ENCODE data around the gene LRMDA.

Gene LRMDA

DNA sequence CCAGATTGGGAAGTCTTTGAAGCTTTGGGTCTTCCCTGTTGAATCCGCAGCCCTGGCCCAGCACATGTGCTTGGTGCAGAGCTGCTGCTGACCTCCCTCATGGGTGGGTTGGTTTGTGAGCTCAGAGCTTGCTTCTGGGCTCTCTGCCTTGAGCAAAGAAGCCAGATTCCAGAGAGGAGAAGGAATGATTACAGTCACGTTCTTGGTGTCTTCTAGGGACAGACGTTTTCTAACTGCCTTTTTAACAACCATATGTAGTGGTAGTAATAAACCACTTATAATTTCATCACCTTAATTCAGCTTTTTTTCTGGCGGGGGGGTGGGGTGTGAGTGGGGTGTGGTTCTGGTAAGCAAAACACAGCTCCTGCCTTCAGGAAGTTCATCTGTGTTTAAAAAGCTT is 39.5 kb downstream of the LRMDA start:
- DNase-seq (ENCODE audit: low read depth in 1 of 2, low spot score in 1 of 2) = no peak

DNA sequence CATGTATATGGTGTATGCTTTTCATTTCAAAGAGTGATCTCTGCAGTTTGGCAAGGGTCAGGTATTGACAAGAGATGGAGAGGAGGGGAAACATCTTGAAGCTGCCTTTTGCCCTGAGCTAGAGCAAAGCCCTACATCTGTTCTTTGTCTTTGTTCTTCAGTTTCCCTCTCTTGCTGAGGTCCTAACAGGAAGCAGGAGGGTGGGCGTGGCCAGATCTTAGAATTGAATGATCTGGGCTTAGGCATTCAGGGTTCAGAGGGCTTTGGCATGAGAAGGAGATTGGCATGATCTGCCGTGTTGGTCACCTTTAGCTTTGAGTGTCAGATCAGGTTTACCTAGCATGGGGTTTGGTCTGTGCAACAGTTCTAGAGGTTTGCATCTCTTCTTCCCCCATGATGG is 41.3 kb downstream of the LRMDA start:
- DNase-seq (ENCODE audit: low read depth in 1 of 2, low spot score in 1 of 2) = no peak

DNA sequence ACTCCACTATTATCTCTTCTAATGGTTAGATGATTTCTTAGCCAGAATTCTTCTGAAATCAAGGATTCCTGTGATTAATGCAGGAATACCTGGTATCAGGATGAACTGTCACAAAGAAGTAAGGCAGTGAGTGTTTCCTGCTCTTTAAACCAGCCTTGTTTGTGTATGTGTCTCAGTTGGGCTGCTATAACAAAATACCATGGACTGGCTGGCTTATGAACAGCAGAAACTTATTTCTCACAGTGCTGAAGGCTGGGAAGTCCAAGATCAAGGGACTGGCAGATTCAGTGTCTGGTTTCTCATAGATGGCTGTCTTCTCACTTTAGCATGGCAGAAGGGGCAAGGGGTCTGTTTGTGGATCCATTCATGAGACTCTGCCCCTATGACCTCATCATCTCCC is 42.7 kb downstream of the LRMDA start:
- DNase-seq (ENCODE audit: low read depth in 1 of 2, low spot score in 1 of 2) = no peak

DNA sequence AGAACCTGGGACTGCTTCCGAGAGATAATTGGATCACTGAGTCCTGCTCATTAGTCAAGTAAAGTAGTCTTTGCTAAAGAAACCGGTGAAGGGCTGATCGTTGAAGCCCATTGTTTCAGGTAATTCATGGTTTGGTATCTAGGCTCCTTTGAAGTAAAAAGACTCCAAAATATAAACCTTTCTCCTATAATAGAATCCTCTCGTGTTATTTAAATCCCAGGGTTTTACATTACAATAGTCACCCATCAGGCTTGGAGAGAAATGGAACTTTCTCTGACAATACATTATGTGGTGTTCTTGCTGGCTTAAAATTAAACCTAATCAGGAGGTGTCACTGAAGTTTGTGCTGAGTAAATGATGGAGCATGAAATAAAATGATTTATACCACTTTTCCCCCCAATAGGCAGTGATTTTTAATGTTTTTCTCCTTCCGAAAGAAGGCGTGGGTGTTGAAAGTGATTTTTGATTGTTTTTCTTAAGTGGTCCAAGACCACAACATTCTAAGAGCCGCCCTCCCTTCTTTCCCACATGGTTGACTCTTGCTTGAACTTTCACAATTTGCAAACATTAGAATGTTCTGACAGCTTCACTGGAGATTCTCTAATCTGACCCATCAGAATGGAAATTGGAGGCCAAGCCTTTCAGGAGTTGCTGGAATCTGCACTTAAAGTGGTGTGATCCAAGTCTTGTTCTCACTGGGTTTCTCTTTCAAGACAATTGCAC is 44.2 kb downstream of the LRMDA start:
- no peak for DNase-seq (ENCODE audit: low read depth in 1 of 2, low spot score in 1 of 2)

DNA sequence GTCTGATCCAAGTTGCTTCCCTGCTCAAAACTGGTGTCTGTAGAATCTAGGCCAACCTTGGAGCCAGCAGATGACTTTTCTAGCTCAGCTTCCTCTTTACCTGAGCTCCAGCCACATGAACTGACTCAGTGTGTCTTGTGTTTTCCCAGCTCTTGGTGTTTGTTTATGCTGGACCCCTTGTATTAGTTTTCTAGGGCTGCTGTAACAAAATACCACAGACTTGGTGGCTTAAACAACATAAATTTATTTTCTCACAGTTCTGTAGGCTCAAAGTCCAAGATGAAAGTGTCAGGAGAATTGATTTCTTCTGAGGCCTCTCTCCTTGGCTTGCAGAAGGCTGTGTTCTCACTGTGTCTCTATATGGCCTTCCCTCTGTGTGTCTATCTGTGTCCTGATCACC is 45.1 kb downstream of the LRMDA start:
- no peak for DNase-seq (ENCODE audit: low read depth in 1 of 2, low spot score in 1 of 2)

DNA sequence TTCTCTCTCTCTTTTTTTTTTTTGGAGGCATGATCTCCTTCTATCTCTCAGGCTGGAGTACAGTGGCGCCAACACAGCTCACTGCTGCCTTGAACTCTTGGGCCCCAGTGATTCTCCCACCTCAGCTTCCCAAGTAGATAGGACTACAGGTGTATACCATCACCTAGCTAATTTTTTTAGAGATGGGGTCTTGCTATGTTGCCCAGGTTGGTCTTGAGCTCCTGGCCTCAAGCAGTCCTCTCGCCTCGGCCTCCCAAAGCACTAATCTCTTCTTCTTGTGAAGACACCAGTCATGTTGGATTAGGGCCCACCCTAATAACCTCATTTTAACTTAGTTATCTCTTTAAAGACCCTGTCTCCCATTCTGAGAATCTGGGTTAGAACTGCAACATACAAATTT is 45.6 kb downstream of the LRMDA start:
- no peak for DNase-seq (ENCODE audit: low read depth in 1 of 2, low spot score in 1 of 2)

DNA sequence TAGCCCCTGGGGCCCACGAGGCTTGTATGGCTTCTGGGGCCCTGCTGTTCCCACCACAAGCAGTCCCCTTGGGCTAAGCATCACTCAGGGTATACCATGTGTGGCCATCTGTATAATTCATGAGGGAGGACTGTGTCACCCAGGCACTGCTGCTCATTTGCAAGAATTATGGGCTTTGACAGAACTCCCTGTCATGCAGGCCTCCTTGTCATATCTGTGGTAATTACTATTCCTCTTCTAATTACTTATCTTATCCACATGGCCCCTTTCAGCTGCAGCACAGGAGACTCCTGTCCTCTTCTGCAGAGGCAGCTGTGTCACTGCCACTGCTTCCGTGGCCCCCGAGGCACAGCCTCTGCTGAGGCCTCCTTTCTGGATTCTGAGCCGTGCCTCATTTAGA is 46.3 kb downstream of the LRMDA start:
- DNase-seq (ENCODE audit: low read depth in 1 of 2, low spot score in 1 of 2) = no peak

DNA sequence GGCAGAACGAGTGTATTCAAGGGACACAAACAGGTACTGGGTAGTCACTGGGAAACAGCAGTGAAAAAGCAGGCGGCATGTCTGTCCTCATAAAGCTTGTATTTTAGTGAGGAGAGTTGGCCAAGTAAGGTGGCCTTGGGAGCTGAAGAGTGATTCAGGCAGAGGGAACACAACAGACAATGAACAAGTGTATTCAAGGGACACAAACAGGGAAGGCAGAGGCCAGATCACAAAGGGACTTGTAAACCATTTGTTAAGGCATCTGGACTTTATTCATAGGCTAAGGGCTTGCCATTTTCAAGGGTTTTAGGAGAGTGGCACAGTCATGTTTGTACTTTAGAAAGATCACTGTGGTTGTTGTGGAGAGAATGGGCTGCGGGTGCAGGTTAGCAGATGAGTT is 49.0 kb downstream of the LRMDA start:
- DNase-seq (ENCODE audit: low read depth in 1 of 2, low spot score in 1 of 2) = no peak

DNA sequence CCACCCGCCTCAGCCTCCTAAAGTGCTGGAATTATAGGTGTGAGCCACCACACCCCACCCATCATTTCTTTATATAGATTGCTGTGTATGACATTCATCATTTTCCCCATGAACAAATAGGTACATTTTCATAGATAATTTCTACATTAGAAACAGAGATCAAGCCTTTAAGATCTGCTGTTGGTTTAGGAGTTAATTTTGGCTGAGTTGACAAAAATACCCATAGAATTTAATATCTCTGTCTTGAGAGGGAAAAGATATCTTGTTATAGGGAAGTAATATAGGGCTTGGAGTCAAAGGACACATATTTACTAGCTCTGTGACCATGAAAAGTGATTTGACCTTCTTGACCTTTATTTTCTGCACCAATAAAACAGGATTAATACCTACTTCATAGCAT is 51.8 kb downstream of the LRMDA start:
- no peak for DNase-seq (ENCODE audit: low read depth in 1 of 2, low spot score in 1 of 2)

DNA sequence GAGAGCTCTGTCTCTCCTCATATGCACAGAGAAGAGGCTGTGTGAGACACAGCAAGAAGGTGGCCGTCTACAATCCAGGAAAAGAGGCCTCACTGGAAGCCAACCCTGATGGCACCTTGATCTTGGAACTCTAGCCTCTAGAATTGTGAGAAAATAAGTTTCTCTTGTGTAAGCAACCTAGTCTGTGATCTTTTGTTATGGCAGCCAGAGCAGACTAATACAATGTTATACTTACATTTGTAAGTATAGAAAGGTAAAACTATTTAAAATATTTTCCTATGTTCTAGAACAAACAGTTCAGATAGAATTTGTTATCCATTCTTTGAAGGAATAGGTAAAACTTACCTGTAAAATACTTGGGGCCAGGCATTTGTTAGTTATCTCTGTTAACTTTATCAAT is 53.3 kb downstream of the LRMDA start:
- no peak for DNase-seq (ENCODE audit: low read depth in 1 of 2, low spot score in 1 of 2)

DNA sequence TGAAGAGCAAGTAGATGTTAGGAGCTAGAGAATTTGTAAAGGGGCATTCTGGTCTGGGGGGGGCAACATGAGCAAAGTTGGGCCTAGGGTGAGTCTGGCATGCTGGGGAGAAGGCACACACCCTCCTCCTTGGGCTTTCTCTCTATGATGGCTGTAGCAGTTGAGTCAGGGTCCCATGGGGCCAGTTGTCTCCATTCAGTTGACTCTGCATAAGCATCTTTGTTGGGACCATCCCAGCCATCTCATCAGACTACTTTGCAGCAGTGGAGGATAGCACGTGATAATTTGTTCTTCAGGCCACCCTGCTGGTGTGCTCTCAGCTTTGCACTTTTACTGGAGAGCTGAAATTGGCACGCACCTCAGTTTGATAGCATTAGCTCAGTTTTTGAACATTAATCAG is 55.2 kb downstream of the LRMDA start:
- no peak for DNase-seq (ENCODE audit: low read depth in 1 of 2, low spot score in 1 of 2)

DNA sequence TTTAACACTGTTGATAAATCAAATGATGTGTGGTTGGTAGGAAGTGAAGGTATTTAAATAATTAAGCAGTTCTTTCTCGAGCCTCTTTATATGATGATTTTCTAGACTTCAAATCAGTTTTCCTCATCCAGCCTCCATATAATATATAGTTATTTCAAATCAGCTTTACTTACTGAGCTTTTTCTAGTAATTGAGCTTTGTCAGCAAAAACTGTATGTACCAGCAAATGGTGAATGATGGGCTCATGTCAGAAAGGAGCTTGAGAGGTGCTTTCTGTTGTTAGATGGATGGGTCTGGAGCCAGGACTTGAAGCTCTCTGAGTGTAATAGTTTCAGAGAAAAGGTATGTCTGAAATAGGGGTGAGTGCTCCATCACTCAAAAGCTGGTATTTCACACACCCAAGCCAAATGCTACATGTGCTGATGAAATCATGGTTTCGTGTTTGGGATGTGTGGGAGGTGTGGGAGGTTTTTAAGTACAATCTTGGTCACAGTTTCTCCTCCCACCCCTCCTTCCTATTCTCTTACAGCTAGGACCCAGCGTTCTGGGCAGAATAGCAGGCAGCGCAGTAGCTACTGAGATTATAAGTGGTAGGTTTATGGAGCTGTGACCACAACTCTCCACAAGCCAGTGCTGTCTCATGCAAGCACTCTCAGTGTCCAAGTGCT is 55.8 kb downstream of the LRMDA start:
- DNase-seq (ENCODE audit: low read depth in 1 of 2, low spot score in 1 of 2) = no peak

DNA sequence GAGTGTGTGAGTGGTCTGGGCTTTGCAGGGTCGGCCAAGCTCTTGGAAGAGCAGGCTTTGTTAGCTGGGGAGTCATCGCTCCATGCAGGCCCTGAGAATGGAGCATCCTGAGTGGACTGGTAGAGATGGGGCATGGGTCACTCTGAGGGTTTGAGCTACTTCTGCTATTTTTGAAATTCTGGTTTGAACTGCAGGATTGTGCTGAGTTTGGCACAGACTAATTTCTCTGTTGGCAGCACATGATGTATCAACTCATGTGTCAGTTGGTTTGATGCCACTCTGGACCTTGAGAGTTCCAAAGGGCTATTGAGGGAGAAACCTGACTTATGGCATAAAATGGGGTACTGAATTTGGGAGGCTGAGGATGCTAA is 56.3 kb downstream of the LRMDA start:
- no peak for DNase-seq (ENCODE audit: low read depth in 1 of 2, low spot score in 1 of 2)

DNA sequence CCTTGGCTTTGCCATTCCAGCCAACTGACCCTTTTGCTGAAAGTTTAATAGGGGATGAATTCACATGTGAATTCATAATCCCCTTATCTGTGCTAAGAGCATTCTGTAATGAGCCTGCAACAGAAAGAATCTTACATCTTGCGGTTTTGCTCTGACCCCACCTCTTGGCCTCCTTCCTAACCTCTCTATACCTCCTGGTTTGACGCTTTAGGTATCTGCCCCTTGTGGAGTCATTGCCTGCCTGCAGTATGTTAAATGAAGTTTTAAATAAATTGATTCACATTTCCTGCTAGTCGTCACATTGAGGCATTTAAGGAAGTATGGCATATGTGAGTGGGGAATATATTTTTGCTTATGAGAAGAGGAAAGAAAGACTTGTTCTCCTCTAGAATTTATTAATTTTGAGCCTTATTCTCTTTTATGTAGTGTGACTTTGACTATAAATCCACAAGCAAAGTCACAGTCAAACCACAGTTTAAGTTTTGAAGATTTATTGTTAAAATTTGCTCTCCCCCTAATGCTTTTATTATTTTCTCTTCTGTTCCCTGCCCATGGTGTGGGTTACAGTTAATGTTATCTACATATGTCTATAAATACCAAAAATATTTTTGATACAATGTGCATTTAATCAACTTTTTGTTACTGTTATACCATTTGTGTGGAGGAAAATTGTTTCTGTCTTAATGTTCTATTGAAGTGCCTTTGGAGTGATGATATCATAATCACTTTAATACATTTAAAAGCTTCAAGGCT is 60.9 kb downstream of the LRMDA start:
- no peak for DNase-seq (ENCODE audit: low read depth in 1 of 2, low spot score in 1 of 2)

DNA sequence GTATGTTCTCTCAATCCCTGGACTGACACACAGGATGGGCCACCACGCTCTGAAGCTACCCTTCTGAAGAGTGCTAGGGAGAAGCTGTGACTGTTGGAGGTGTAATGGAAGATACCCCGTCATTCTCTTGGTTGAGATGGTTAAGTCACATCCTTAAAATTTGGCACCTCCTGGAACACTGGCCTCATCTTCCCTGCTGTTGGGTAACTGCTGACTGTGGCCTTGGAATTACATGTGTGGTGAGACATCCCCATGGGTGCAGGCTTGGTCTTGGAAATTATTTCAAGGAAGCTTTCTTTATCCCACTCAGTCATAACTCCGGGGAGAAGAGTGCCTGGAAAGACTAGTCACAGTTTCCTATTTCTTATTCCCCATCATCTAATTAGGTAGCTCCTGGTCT is 62.0 kb downstream of the LRMDA start:
- DNase-seq (ENCODE audit: low read depth in 1 of 2, low spot score in 1 of 2) = no peak

DNA sequence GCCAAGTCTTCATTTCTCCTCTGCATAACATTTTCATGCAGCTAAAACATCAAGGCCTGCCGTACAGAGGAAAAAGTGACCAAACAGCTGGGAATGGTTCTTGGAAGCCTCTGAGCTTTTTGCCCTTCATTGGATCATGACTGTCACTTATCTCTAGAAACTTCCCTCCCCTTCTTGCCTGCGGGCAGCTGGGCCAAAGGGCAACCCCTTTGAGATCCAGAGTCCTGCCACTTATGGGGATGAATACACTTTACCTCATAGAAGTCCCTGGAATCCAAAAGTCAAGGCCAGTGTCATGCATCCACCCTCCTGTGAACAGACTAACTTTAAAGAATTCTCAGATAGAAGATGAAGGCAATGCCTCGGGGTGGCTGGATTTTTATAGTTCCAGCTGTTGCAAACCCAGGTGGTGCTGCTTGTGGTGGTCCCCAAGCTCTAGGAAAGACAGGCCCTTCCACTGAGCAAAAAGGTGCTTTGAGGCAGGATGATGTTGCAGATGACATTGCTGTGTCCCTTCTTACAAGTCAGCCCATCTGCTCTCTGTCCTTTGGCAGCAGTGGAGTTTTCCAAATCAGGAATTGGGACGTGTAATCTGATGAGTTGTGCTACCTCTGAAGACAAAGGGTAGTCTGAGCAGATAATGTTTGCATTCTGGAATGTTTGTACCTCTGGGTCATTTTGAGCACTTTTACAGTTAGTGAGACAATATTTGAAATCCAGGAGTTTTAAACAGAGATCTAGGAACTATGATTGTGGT is 64.2 kb downstream of the LRMDA start:
- no peak for DNase-seq (ENCODE audit: low read depth in 1 of 2, low spot score in 1 of 2)

DNA sequence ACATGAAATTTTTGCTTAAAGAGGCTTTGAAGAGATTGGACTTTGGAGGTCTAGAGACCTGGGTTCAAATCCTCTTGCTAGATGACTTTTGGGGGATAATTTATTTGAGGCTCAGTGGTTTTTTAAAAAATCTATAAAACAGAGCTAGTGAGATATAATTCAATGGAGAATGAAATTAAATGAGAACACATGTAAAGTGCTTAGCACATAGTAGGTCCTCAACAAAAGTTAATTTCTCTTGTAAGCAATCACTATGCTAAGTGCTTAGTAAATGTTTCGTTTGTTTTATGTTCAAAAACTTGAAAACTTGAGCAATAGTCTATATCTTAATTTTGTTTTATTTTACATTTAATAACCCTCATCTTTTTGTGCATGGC is 64.8 kb downstream of the LRMDA start:
- DNase-seq (ENCODE audit: low read depth in 1 of 2, low spot score in 1 of 2) = no peak

DNA sequence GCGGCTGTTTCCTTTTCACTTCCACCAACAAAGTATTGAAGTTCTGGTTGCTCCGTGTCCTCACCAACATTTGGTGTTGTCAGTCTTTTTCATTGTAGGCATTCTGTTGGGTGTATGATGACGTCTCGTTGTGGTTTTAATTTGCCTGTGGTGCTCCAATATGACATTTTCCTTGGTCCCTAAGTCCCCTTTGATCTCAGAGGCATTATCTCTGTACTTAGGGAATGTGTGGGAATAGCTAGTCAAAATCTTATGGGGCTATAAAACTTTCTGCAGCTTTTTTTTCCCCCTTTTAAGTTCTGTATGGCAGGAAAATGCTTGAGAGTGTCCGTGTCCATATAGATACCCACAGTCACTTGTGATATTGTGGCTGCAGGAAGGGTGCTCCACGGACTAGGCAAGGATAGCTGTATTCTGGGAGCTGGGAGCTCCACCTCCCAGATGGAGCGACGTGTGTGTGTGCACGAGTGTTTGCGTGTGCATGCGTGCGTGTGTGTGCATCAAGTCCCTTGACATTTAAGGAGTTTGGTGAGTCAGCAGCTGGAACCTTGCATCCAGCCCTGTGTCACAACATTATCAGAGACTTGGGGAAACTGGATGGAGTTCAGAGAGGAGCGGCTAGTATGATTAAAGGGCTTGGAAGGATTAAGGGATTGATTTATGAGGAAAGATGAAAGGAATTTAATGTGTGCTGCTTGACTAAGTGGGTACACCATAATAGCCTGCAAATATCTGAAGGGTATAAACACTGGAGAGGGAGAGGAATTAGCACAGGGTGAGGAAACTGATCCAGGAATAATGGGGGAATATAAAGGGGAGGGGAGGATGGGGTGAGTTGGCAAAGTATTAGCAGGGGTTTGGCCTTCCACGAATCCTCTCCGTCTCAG is 66.8 kb downstream of the LRMDA start:
- DNase-seq (ENCODE audit: low read depth in 1 of 2, low spot score in 1 of 2) = no peak

DNA sequence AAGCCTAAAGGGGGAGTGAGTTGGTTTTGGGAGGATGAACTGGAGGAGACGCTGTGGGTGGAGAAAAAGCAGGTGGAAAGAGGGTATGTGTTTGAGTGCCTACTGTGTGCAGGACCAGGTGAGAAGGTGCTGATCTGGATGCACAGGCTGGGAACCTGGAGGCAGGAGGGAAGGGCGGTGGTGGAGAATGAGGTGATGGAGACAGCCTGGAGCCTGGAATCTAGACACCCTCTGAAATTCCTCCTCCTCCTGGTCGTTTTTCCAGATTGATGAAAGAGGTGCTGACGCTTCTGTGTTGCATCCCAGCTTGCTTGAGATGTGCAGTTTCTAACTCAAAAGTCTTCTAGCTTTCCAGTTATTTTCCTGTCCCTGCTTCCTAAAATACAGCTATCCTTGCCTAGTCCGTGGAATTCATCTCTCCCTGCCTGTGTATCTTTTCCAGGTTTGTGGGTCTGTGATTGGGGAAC is 67.5 kb downstream of the LRMDA start:
- no peak for DNase-seq (ENCODE audit: low read depth in 1 of 2, low spot score in 1 of 2)

DNA sequence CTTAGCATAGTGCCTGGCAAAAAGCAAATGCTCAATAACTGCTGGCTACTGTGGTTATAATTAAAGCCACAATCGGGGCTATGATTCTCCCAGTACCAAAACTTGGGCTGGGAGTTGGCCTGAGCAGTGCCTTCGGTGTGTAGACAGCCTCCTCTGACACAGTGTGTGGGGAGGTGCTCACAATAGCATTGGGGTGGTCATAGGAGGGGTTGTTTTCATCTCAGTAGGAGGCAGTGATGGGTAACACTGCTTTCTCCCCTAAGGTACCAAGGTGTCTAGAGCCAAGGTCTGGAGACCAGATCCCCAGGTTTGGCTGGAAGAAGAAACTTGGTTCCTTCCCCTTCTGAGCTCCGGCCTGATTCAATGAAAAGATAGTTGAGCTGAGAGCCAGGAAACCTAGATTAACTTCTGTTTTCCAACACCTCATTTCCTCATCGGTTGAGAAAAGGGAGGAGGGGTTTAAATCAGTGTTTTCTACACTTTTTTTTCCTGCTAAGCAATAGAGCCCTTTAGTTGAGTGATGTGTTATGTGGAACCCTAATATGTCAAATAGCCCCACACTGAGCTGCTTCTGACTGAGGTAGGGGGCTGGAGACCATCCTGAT is 68.2 kb downstream of the LRMDA start:
- DNase-seq (ENCODE audit: low read depth in 1 of 2, low spot score in 1 of 2) = no peak

All from stimulated activated CD4-positive, alpha-beta T cell treated with anti-CD3 and anti-CD28 coated beads, Interleukin-15, amount 100 ng/mL, for 1 hour (primary cell).